ENCODE data around the gene CEP57L1. TPM values are rescaled to one million over a fixed set of nuclear protein-coding genes. Genes with fewer than 3 reads are reported as not detected.

The CEP57L1 gene
- polyA plus RNA-seq, 3 donors = 3.4 to 5.2 (median 3.9) TPM

DNA sequence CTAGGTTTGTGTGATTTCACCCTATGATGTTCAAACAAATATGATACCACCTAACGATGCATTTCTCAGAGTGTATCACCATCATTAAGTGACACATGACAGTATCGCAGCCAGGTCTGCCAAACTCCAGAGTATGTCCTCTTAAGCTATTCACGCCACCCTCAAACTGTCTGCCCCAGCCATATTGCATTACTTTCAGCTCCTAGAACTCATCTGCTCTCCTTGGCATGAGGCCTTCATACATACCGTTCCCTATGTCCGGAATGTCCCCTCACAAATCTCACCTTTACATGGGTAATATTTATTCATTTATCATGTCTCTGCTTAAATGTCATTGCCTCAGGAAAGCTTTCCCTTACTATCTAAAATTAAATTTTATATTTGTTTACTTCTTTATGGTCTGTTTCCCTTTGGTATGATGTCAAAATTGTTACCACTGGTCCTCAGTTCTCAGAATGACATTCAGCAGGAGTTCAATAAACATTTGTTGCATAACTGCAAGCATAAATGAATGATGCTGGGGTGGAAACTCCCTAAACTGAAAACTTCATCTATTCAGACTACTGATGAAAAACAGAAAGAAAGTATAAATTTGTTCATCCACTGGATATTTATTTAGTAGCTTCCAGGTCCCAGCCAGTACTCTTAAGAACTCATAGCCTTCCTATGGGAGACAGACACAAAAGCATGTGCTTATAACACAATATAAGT, 3.8 kb upstream of the CEP57L1 start:
- H3K27me3 ChIP-seq (ENCODE audit: control insufficient read depth in 2 of 2, insufficient read depth in 2 of 2, low read length in 2 of 2) = no peaks in the 10 kb centered on the region
- DNase-seq = peak in 2 of 3 donors; percentile 11 to 41
- H3K9me3 Mint-ChIP-seq = no peaks in the 10 kb centered on the region
- H3K27me3 Mint-ChIP-seq (ENCODE audit: low read depth in 3 of 3) = no peaks in the 10 kb centered on the region
- peak overlapping the region in 2 of 7 donors; percentile 45 to 89 for H3K27ac Mint-ChIP-seq
- peaks cover 0 to 10% of the 10 kb centered on the region in 2 donors for H3K36me3 ChIP-seq (replicated peaks in 1 of 2; ENCODE audit: control insufficient read depth in 1 of 2, insufficient read depth in 2 of 2, low read length in 2 of 2)
- H3K9ac ChIP-seq (ENCODE audit: insufficient read depth, low read length, poor library complexity, severe bottlenecking) = no peak overlapping the region
- H3K4me3 Mint-ChIP-seq = peak overlapping the region in 1 of 2 donors; percentile 74
- H2AFZ ChIP-seq (ENCODE audit: insufficient read depth, low read depth, low read length, poor library complexity, severe bottlenecking) = no peak overlapping the region
- intact Hi-C loops (cut with micrococcal nuclease) = loop anchor here (5.0 to 10.0 kb wide), 5 partner anchors 293 to 1127 kb away; partner anchors contain the start of genes AK9 (in 1 of the 2), CD164 (in 1 of the 2), FIG4 (in 1 of the 2) and MICAL1 (in 1 of the 2)
- H3K4me1 ChIP-seq (ENCODE audit: control insufficient read depth in 1 of 2, insufficient read depth in 2 of 2, low read length in 2 of 2) = peaks cover 31 to 54% of the 10 kb centered on the region in 2 donors
- peaks cover 58% of the 10 kb centered on the region for H3K79me2 ChIP-seq (ENCODE audit: insufficient read depth, low read length)
- peak overlapping the region in 1 of 3 experiments; percentile 86 for H3K4me3 ChIP-seq (replicated peaks in 1 of 3; ENCODE audit: low read depth in 2 of 3, low read length in 3 of 3)
- H3K36me3 Mint-ChIP-seq = peaks cover 5 to 19% of the 10 kb centered on the region in 2 donors
- H4K20me1 ChIP-seq (ENCODE audit: insufficient read depth, low read length) = peaks cover 41% of the 10 kb centered on the region
- H3K4me1 Mint-ChIP-seq = peaks cover 56% of the 10 kb centered on the region
- peak overlapping the region; percentile 93 for H3K4me2 ChIP-seq (replicated peaks; ENCODE audit: extremely low read depth, low read length, poor library complexity, severe bottlenecking)
- no peaks in the 10 kb centered on the region for H3K9me3 ChIP-seq (replicated peaks in 1 of 2; ENCODE audit: control insufficient read depth in 1 of 2, insufficient read depth in 1 of 2, low read length in 2 of 2)
- TF ChIP-seq, protein P1, sequence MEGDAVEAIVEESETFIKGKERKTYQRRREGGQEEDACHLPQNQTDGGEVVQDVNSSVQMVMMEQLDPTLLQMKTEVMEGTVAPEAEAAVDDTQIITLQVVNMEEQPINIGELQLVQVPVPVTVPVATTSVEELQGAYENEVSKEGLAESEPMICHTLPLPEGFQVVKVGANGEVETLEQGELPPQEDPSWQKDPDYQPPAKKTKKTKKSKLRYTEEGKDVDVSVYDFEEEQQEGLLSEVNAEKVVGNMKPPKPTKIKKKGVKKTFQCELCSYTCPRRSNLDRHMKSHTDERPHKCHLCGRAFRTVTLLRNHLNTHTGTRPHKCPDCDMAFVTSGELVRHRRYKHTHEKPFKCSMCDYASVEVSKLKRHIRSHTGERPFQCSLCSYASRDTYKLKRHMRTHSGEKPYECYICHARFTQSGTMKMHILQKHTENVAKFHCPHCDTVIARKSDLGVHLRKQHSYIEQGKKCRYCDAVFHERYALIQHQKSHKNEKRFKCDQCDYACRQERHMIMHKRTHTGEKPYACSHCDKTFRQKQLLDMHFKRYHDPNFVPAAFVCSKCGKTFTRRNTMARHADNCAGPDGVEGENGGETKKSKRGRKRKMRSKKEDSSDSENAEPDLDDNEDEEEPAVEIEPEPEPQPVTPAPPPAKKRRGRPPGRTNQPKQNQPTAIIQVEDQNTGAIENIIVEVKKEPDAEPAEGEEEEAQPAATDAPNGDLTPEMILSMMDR (IDR thresholded peaks at IDR 0.05) = no peak
- WGBS (ENCODE audit: insufficient coverage) = 100% methylated on average over 3 of the region's 5 CpGs
- no peak overlapping the region for H3K27ac ChIP-seq (ENCODE audit: low read depth in 1 of 2, low read length in 2 of 2)

- H3K79me2 ChIP-seq (ENCODE audit: insufficient read depth, low read length) = peaks cover 64% of the 10 kb centered on the region
- no CpG with 5 or more reads among the region's 1 CpG for WGBS (ENCODE audit: insufficient coverage)
These were observed 3.2 kb upstream of the CEP57L1 start for GRCh38 chr6:109092074-109092473.

More at GRCh38 chr6:109092074-109092473, 3.2 kb upstream of the CEP57L1 start:
- H3K9me3 Mint-ChIP-seq = no peaks in the 10 kb centered on the region
- H3K4me3 ChIP-seq (replicated peaks in 1 of 3; ENCODE audit: low read depth in 2 of 3, low read length in 3 of 3) = peak overlapping the region in 2 of 3 experiments; percentile 84 to 86
- H3K4me1 ChIP-seq (ENCODE audit: control insufficient read depth in 1 of 2, insufficient read depth in 2 of 2, low read length in 2 of 2) = peaks cover 31 to 56% of the 10 kb centered on the region in 2 donors
- H3K36me3 Mint-ChIP-seq = peaks cover 5 to 19% of the 10 kb centered on the region in 2 donors
- no peaks in the 10 kb centered on the region for H3K27me3 ChIP-seq (ENCODE audit: control insufficient read depth in 2 of 2, insufficient read depth in 2 of 2, low read length in 2 of 2)
- H4K20me1 ChIP-seq (ENCODE audit: insufficient read depth, low read length) = peaks cover 41% of the 10 kb centered on the region
- TF ChIP-seq, protein P1 (IDR thresholded peaks at IDR 0.05) = no peak
- no peaks in the 10 kb centered on the region for H3K9me3 ChIP-seq (replicated peaks in 1 of 2; ENCODE audit: control insufficient read depth in 1 of 2, insufficient read depth in 1 of 2, low read length in 2 of 2)
- no peak for DNase-seq
- H3K36me3 ChIP-seq (replicated peaks in 1 of 2; ENCODE audit: control insufficient read depth in 1 of 2, insufficient read depth in 2 of 2, low read length in 2 of 2) = peaks cover 0 to 10% of the 10 kb centered on the region in 2 donors
- H3K27me3 Mint-ChIP-seq (ENCODE audit: low read depth in 3 of 3) = no peaks in the 10 kb centered on the region
- peak overlapping the region in 2 of 7 donors; percentile 45 to 51 for H3K27ac Mint-ChIP-seq
- H3K4me1 Mint-ChIP-seq = peaks cover 60% of the 10 kb centered on the region
- H3K4me3 Mint-ChIP-seq = peak overlapping the region; percentile 28 to 74
- H3K4me2 ChIP-seq (replicated peaks; ENCODE audit: extremely low read depth, low read length, poor library complexity, severe bottlenecking) = peak overlapping the region; percentile 93
- no peak overlapping the region for H3K9ac ChIP-seq (ENCODE audit: insufficient read depth, low read length, poor library complexity, severe bottlenecking)
- no peak overlapping the region for H2AFZ ChIP-seq (ENCODE audit: insufficient read depth, low read depth, low read length, poor library complexity, severe bottlenecking)
- H3K27ac ChIP-seq (ENCODE audit: low read depth in 1 of 2, low read length in 2 of 2) = no peak overlapping the region
- intact Hi-C loops (cut with micrococcal nuclease) = loop anchor here (5.0 to 10.0 kb wide), 5 partner anchors 293 to 1127 kb away; partner anchors contain the start of genes AK9 (in 1 of the 2), CD164 (in 1 of the 2), FIG4 (in 1 of the 2) and MICAL1 (in 1 of the 2)

All from CD14-positive monocyte (primary cell).